HepG2 (cell line): ENCODE measurements around the gene GGA1. TPM values are rescaled to one million over a fixed set of nuclear protein-coding genes. Genes with fewer than 3 reads are reported as not detected.
A peak's percentile ranks its signal among the peaks of the same experiment; 100 is the strongest.

Experiments
- AKAP8 ChIP-seq: sonication (generic); formaldehyde crosslinking; IDR thresholded peaks from 2 replicates; pipeline ENCODE4 v1.5.1; 2020; ENCODE audit warnings: mild to moderate bottlenecking, missing genetic modification reagents
- ATM ChIP-seq: fragments of 450-650 bp; IDR thresholded peaks from 2 replicates; pipeline ENCODE4 v1.7.1; 2017; ENCODE audit warnings: mild to moderate bottlenecking, borderline replicate concordance
- CHD2 ChIP-seq: IDR thresholded peaks from 2 replicates; pipeline ENCODE4 v1.6.1; 2011; ENCODE audit warnings: low read depth, low read length, improper control_type of control experiment
- ESRRA ChIP-seq: sonication (generic); formaldehyde crosslinking; IDR thresholded peaks from 2 replicates; pipeline ENCODE4 v1.5.1; 2020; ENCODE audit warnings: mild to moderate bottlenecking, low read depth, missing genetic modification reagents
- ETV5 ChIP-seq: IDR thresholded peaks from 2 replicates; pipeline ENCODE4 v1.6.1; 2018; ENCODE audit warnings: missing biosample characterization, missing genetic modification reagents, inconsistent platforms, borderline replicate concordance
- HNF4G ChIP-seq, 2 experiments: sonication (generic) in 1 of 2; formaldehyde crosslinking in 1 of 2; IDR thresholded peaks; 2 replicates each; pipeline versions ENCODE4 v1.4.0 to v1.6.1; 2011 to 2020; ENCODE audit warnings: borderline replicate concordance in 2 of 2, low read depth in 2 of 2, mild to moderate bottlenecking in 2 of 2, low read length in 1 of 2, missing genetic modification reagents in 1 of 2, moderate library complexity in 1 of 2
- KDM4B ChIP-seq: sonication (generic); formaldehyde crosslinking; IDR thresholded peaks from 2 replicates; pipeline ENCODE4 v1.4.0; 2020; ENCODE audit warnings: missing genetic modification reagents
- KDM6A ChIP-seq: IDR thresholded peaks from 2 replicates; pipeline ENCODE4 v1.6.1; 2016; ENCODE audit warnings: low read depth
- PAF1 ChIP-seq: IDR thresholded peaks from 2 replicates; pipeline ENCODE4 v1.6.1; 2016; ENCODE audit warnings: missing genetic modification reagents, missing compliant biosample characterization
- PLRG1 ChIP-seq: fragments of 450-650 bp; conservative IDR thresholded peaks from 2 replicates; pipeline ENCODE4 v1.6.1; 2016
- RORA ChIP-seq: sonication (generic); formaldehyde crosslinking; IDR thresholded peaks from 2 replicates; pipeline ENCODE4 v1.5.0; 2020; ENCODE audit warnings: mild to moderate bottlenecking, missing genetic modification reagents, moderate library complexity
- SMAD3 ChIP-seq: sonication (generic); formaldehyde crosslinking; IDR thresholded peaks from 2 replicates; pipeline ENCODE4 v1.4.0; 2020; ENCODE audit warnings: missing genetic modification reagents
- SRSF9 ChIP-seq: fragments of 200-400 bp; formaldehyde crosslinking; IDR thresholded peaks from 2 replicates; pipeline ENCODE4 v1.6.1; 2018; ENCODE audit warnings: borderline replicate concordance, mild to moderate bottlenecking, low read depth, low read length; ENCODE audit not compliant: insufficient read depth, poor library complexity, severe bottlenecking
- TARDBP ChIP-seq: sonication (generic); formaldehyde crosslinking; IDR thresholded peaks from 2 replicates; pipeline ENCODE4 v1.8.0; 2022; ENCODE audit warnings: mild to moderate bottlenecking, missing genetic modification reagents
- ZFP36 ChIP-seq: fragments of 150-350 bp; IDR thresholded peaks from 2 replicates; pipeline ENCODE4 v1.6.1; 2018; ENCODE audit warnings: borderline replicate concordance, low read length, low read depth; ENCODE audit not compliant: partially characterized antibody
- ZFP62 ChIP-seq: sonication (generic); formaldehyde crosslinking; IDR thresholded peaks from 2 replicates; pipeline ENCODE4 v1.4.0; 2020; ENCODE audit warnings: missing genetic modification reagents
- ZNF296 ChIP-seq: sonication (generic); formaldehyde crosslinking; conservative IDR thresholded peaks from 2 replicates; pipeline ENCODE4 v1.5.0; 2020; ENCODE audit warnings: mild to moderate bottlenecking, missing genetic modification reagents
- ZNF354B ChIP-seq: sonication (generic); formaldehyde crosslinking; IDR thresholded peaks from 2 replicates; pipeline ENCODE4 v1.8.0; 2022; ENCODE audit warnings: mild to moderate bottlenecking, missing genetic modification reagents
- ZNF451 ChIP-seq: sonication (generic); formaldehyde crosslinking; IDR thresholded peaks from 2 replicates; pipeline ENCODE4 v1.5.0; 2020; ENCODE audit warnings: mild to moderate bottlenecking, missing genetic modification reagents
- ZNF496 ChIP-seq: sonication (generic); formaldehyde crosslinking; IDR thresholded peaks from 2 replicates; pipeline ENCODE4 v1.8.1; 2023; ENCODE audit warnings: mild to moderate bottlenecking, moderate library complexity, missing genetic modification reagents; ENCODE audit not compliant: insufficient replicate concordance
- ZNF550 ChIP-seq: sonication (generic); formaldehyde crosslinking; IDR thresholded peaks from 2 replicates; pipeline ENCODE4 v1.4.0; 2020; ENCODE audit warnings: mild to moderate bottlenecking, missing genetic modification reagents, borderline replicate concordance
- ZNF557 ChIP-seq: sonication (generic); formaldehyde crosslinking; IDR thresholded peaks from 2 replicates; pipeline ENCODE4 v1.4.0; 2020; ENCODE audit warnings: missing genetic modification reagents
- ZNF558 ChIP-seq: sonication (generic); formaldehyde crosslinking; IDR thresholded peaks from 2 replicates; pipeline ENCODE4 v1.9.0; 2022; ENCODE audit warnings: mild to moderate bottlenecking, missing genetic modification reagents, borderline replicate concordance
- ZNF687 ChIP-seq: sonication (generic); formaldehyde crosslinking; IDR thresholded peaks from 2 replicates; pipeline ENCODE4 v1.5.1; 2020; ENCODE audit warnings: mild to moderate bottlenecking, missing genetic modification reagents, moderate library complexity
- ZNF746 ChIP-seq: sonication (generic); formaldehyde crosslinking; IDR thresholded peaks from 2 replicates; pipeline ENCODE4 v1.8.0; 2022; ENCODE audit warnings: mild to moderate bottlenecking, missing genetic modification reagents
- ZNF775 ChIP-seq: sonication (generic); formaldehyde crosslinking; IDR thresholded peaks from 2 replicates; pipeline ENCODE4 v1.4.0; 2020; ENCODE audit warnings: missing genetic modification reagents, mild to moderate bottlenecking, moderate library complexity, borderline replicate concordance
- ZSCAN30 ChIP-seq: sonication (generic); formaldehyde crosslinking; IDR thresholded peaks from 2 replicates; pipeline ENCODE4 v1.5.0; 2020; ENCODE audit warnings: mild to moderate bottlenecking, missing genetic modification reagents
- polyA plus RNA-seq, 8 experiments: library from polyadenylated mRNA; depleted of rRNA in 3 of 8; stranded (reverse) in 7 of 8; unstranded in 1 of 8; fragments of >200 nt; fragmentation: Illumina TruSeq in 4 of 8; extraction: Trizol in 4 of 8; gene quantifications; 2 replicates each; pipeline versions ENCODE4 v1.2.1 to v1.2.3, GENCODE V29; 2011 to 2016; ENCODE audit warnings: low read depth in 4 of 8, missing spikeins in 1 of 8, mixed read lengths in 1 of 8; ENCODE audit not compliant: insufficient read depth in 1 of 8
- total RNA-seq, 5 experiments: library from RNA; depleted of rRNA; stranded (reverse); fragments of >200 nt; fragmentation: Illumina TruSeq; extraction: Trizol; gene quantifications; 2 replicates each; pipeline ENCODE4 v1.2.3, GENCODE V29; 2016; ENCODE audit warnings: low read depth in 1 of 5

Gene GGA1
- total and polyA plus RNA-seq, 2 of the 13 experiments (the other 11 are each of a cell fraction or from before 2014, with no cell fraction given): 29.1 to 87.2 TPM

- TF ChIP-seq TARDBP (CRISPR knock-in tag) (0 out of 2 replicates have a peak, but pooled peaks have one; percentile 71), ZNF296 (CRISPR knock-in tag) (no peak; the same call in 1 of the 2 replicates), PLRG1 (no peak), ZNF451 (CRISPR knock-in tag) (0 out of 2 replicates have a peak, but pooled peaks have one; percentile 31), KDM4B (peak; percentile 80), KDM6A (CRISPR knock-in tag) (peak; percentile 40; the same call in 1 of the 2 replicates), HNF4G (IDR thresholded peaks at IDR 0.05; ENCODE audit: borderline replicate concordance, low read depth, low read length) (peak; percentile 10; the same call in 1 of the 2 replicates), HNF4G (CRISPR knock-in tag; IDR thresholded peaks at IDR 0.05; ENCODE audit: borderline replicate concordance, low read depth) (peak; percentile 65; the same call in 1 of the 2 replicates), PAF1 (CRISPR knock-in tag) (no peak), ZNF746 (peak; percentile 77; the same call in 1 of the 2 replicates), ESRRA (CRISPR knock-in tag) (peak; percentile 64; the same call in 1 of the 2 replicates), ZFP62 (CRISPR knock-in tag) (no peak), ZNF687 (CRISPR knock-in tag) (peak; percentile 98), ETV5 (peak; percentile 76), ZNF496 (no peak), ATM (no peak), RORA (CRISPR knock-in tag) (no peak), SMAD3 (peak; percentile 85), ZNF775 (CRISPR knock-in tag) (no peak), CHD2 (no peak; the same call in 1 of the 2 replicates), ZNF558 (CRISPR knock-in tag) (peak; percentile 29; the same call in 1 of the 2 replicates), AKAP8 (no peak; the same call in none of the 2 replicates), ZSCAN30 (CRISPR knock-in tag) (no peak), ZNF550 (no peak), SRSF9 (no peak), ZNF354B (CRISPR knock-in tag) (no peak), ZNF557 (CRISPR knock-in tag) (peak; percentile 73; the same call in 1 of the 2 replicates), ZFP36 (no peak)
Measured at GRCh38 chr22:37561212-37562048, 47.2 kb upstream of the GGA1 start (continued).
